PC-9 (cell line): ENCODE results near the gene UCHL3. TPM values are rescaled to one million over a fixed set of nuclear protein-coding genes. Genes with fewer than 3 reads are reported as not detected.

ENCODE experiments used
- BruUV-seq: library from RNA; stranded (reverse); fragments of 400-500 nt; replicated peaks from 2 replicates; lab custom pipeline; 2021; lab: Mats Ljungman, UMichigan
- CTCF ChIA-PET: fragments of 300-600 bp; sonication (Branson Sonifier 250); formaldehyde crosslinking; loops from one replicate; lab custom pipeline; 2022; ENCODE audit warnings: antibody characterized with exemption; lab: Charles Lee
- POLR2A ChIA-PET: fragments of 300-600 bp; sonication (Branson Sonifier 250); formaldehyde crosslinking; loops from one replicate; lab custom pipeline; 2022; ENCODE audit warnings: antibody characterized with exemption; ENCODE audit not compliant: unreplicated experiment; lab: Charles Lee
- DNase-seq, 2 experiments: peaks; one replicate each; pipeline versions ENCODE4 v3.0.0 to v3.0.0-alpha.2; 2015 to 2022; ENCODE audit warnings: mixed read lengths in 1 of 2
- H2AFZ ChIP-seq: fragments of 200-600 bp; sonication (generic); 2 replicates; pipeline ENCODE4 v1.8.1; 2017; ENCODE audit warnings: antibody characterized with exemption
- H3F3A ChIP-seq: fragments of 200-600 bp; sonication (generic); 2 replicates; pipeline ENCODE4 v1.8.1; 2017; ENCODE audit warnings: antibody characterized with exemption, mild to moderate bottlenecking, low read depth; ENCODE audit not compliant: insufficient read depth
- H3K27ac ChIP-seq: fragments of 200-600 bp; sonication (generic); 2 replicates; pipeline ENCODE4 v1.6.1; 2016; ENCODE audit warnings: mixed run types
- H3K27me3 ChIP-seq: fragments of 200-600 bp; sonication (generic); 2 replicates; pipeline ENCODE4 v1.6.1; 2016; ENCODE audit warnings: low read depth, mixed run types; ENCODE audit not compliant: insufficient read depth
- H3K36me3 ChIP-seq: fragments of 200-600 bp; sonication (generic); 2 replicates; pipeline ENCODE4 v1.6.1; 2016; ENCODE audit warnings: low read depth, mixed run types
- H3K4me1 ChIP-seq: fragments of 200-600 bp; sonication (generic); replicated peaks from 2 replicates; pipeline ENCODE4 v1.6.1; 2016; ENCODE audit warnings: mixed run types; ENCODE audit not compliant: insufficient read depth
- H3K4me2 ChIP-seq: fragments of 200-600 bp; sonication (generic); 2 replicates; pipeline ENCODE4 v1.6.1; 2017; ENCODE audit warnings: mixed run types
- H3K4me3 ChIP-seq: fragments of 200-600 bp; sonication (generic); 2 replicates; pipeline ENCODE4 v1.6.1; 2016; ENCODE audit warnings: mixed run types
- H3K79me2 ChIP-seq: fragments of 200-600 bp; sonication (generic); 2 replicates; pipeline ENCODE4 v1.6.1; 2017; ENCODE audit warnings: low read depth, mixed run types
- H3K9me2 ChIP-seq: fragments of 200-600 bp; sonication (generic); 2 replicates; pipeline ENCODE4 v1.8.1; 2017; ENCODE audit warnings: mild to moderate bottlenecking; ENCODE audit not compliant: insufficient read depth
- H3K9me3 ChIP-seq: fragments of 200-600 bp; sonication (generic); 2 replicates; pipeline ENCODE4 v1.8.1; 2016; ENCODE audit warnings: low read depth; ENCODE audit not compliant: insufficient read depth
- H4K20me1 ChIP-seq: fragments of 200-600 bp; sonication (generic); 2 replicates; pipeline ENCODE4 v1.8.1; 2017; ENCODE audit not compliant: insufficient read depth
- EZH2 ChIP-seq: fragments of 200-600 bp; sonication (generic); IDR thresholded peaks from 2 replicates; pipeline ENCODE4 v1.8.0; 2017; ENCODE audit warnings: antibody characterized with exemption, low read depth
- intact Hi-C: fragments of 100-400 bp; cut with micrococcal nuclease; formaldehyde crosslinking; loops from one replicate; pipeline ENCODE4 v1.10.0; 2022; ENCODE audit not compliant: unreplicated experiment
- total RNA-seq: library from RNA; stranded (reverse); gene quantifications from 2 replicates; pipeline ENCODE4 v1.2.3, GENCODE V29; 2021
- TF ChIP-seq, protein P1 (sequence below): fragments of 200-600 bp; sonication (generic); conservative IDR thresholded peaks from 2 replicates; pipeline ENCODE4 v1.6.1; 2017; ENCODE audit warnings: mixed run types, antibody characterized with exemption, mild to moderate bottlenecking, moderate library complexity

Gene UCHL3
- total RNA-seq, 1 experiment from 2014 or later, result 54.9 TPM

DNA sequence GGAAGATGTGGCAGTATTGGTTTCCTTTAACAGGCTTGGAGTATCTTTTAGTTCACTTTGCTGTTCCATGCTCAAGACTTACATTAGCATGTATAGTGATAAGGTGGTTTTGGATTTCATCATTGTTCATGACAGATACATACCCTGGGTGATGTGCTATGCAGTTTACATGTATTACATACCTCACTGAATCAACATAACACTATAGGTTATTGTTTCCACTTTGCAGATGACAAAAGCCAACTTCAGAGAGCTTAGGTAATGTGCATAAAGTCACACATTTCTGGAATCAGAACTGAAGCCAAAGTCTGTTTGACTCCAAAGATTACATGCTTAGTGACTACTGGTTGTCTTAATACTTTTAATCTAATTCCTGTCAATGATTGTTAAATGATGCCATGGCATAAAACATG lies 19.0 kb upstream of the UCHL3 start:
- Histone ChIP-seq H3K9me3 (no peaks in the 10 kb centered on the region), H3K4me3 (no peak overlapping the region), H3K4me2 (no peak overlapping the region), H4K20me1 (no peaks in the 10 kb centered on the region), H3K36me3 (peaks cover 15% of the 10 kb centered on the region; the same call in 1 of the 2 replicates), H3K79me2 (peaks cover 5% of the 10 kb centered on the region; the same call in 1 of the 2 replicates), H3K27me3 (no peaks in the 10 kb centered on the region), H2AFZ (no peak overlapping the region), H3K9me2 (no peaks in the 10 kb centered on the region), H3K27ac (no peak overlapping the region), H3K4me1 (no peaks in the 10 kb centered on the region), H3F3A (no peaks in the 10 kb centered on the region)
- TF ChIP-seq, protein P1, sequence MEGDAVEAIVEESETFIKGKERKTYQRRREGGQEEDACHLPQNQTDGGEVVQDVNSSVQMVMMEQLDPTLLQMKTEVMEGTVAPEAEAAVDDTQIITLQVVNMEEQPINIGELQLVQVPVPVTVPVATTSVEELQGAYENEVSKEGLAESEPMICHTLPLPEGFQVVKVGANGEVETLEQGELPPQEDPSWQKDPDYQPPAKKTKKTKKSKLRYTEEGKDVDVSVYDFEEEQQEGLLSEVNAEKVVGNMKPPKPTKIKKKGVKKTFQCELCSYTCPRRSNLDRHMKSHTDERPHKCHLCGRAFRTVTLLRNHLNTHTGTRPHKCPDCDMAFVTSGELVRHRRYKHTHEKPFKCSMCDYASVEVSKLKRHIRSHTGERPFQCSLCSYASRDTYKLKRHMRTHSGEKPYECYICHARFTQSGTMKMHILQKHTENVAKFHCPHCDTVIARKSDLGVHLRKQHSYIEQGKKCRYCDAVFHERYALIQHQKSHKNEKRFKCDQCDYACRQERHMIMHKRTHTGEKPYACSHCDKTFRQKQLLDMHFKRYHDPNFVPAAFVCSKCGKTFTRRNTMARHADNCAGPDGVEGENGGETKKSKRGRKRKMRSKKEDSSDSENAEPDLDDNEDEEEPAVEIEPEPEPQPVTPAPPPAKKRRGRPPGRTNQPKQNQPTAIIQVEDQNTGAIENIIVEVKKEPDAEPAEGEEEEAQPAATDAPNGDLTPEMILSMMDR, result no peak
- TF ChIP-seq EZH2, result no peak
- BruUV-seq, result no TSS peak
- no peak for DNase-seq
- CTCF ChIA-PET, result no interaction called here
- POLR2A ChIA-PET, result no interaction called here
- intact Hi-C loops, result no loop called here

DNA sequence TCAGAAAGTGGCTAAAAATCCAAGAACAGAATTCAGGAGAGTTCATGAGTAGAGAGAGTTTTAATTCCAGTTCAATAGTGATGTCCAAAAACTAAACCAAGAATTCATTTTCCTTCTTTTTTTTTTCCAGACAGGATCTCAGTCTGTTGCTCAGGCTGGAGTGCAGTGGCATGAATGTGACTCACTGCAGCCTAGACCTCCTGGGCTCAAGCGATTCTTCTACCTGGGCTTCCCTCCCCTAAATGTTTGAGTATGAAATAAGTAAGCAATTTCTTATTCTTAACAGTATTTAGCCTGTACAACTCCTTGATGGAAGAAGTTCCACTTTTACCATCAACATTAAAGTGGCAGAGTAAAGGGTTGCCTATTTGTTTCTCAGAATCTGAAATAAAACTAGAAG lies 15.7 kb upstream of the UCHL3 start:
- Histone ChIP-seq H2AFZ (no peak overlapping the region), H3K9me3 (no peaks in the 10 kb centered on the region), H4K20me1 (no peaks in the 10 kb centered on the region), H3K79me2 (peaks cover 26% of the 10 kb centered on the region), H3K27ac (no peak overlapping the region), H3K4me1 (peaks cover 14% of the 10 kb centered on the region), H3K27me3 (no peaks in the 10 kb centered on the region), H3F3A (peaks cover 3% of the 10 kb centered on the region; the same call in 1 of the 2 replicates), H3K9me2 (no peaks in the 10 kb centered on the region), H3K4me2 (no peak overlapping the region), H3K36me3 (peaks cover 4% of the 10 kb centered on the region; the same call in 1 of the 2 replicates), H3K4me3 (no peak overlapping the region)
- DNase-seq, result no peak
- no TSS peak for BruUV-seq
- CTCF ChIA-PET, result no interaction called here
- TF ChIP-seq, protein P1, result no peak
- TF ChIP-seq EZH2, result no peak
- POLR2A ChIA-PET, result no interaction called here
- intact Hi-C loops, result no loop called here

DNA sequence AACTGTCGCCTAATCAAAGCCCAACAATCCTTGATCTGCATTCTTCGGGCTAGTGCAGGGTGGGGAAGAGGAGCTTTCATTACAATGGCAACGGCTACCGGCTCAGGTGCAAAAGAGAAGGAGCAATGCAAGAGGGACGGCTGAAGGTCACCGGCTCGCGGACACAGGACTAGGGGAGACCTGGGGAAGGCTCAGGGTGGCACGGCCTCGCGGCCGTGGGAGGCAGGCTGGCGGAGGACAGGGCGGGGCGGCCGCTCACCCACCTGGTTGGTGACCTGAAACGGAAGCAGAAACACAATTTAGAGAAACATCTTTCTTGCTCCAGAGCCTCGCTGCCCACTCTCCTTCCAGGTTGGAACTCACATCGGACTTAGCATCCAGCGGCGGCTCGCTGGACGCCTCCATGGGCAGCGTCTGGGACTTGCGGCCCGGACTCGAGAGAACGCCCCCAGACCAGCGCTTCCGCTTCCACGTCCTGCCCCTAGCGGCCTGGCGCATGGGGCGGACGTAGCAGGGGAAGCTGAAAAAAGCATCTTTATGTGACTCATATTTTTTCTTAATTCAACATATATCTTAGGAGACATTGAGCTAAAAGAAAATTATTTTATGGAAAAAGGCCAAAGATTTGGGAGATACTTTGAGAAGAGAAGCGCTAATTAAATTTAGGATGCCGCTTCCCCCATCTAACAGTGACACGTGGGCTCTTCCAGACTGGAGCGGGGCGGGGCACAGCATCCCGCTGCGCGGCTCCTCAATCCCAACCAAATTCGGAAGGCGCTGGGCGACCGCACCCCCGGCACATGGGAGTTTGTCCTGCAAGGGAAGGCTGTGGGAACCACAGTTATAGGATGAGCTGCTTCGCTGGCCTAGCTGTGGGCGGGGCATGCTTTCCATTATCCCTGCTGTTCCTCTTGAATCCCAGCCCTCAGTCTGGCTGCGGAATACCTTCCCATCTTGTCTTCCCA lies 11.9 kb upstream of the UCHL3 start, which contains the start of gene COMMD6:
TSS of gene COMMD6 (minus strand) at position 441 of the 965 bp plus-strand sequence. CDS start at position 405, 36 bp downstream.
- Histone ChIP-seq H3K4me3 (peak within 1 kb of the TSS; percentile 87), H3F3A (peaks cover 3% of the 10 kb centered on the region; the same call in 1 of the 2 replicates), H2AFZ (peak within 1 kb of the TSS; percentile 85), H3K9me2 (no peaks in the 10 kb centered on the region), H4K20me1 (no peaks in the 10 kb centered on the region), H3K36me3 (no peaks in the 10 kb centered on the region), H3K79me2 (peaks cover 26% of the 10 kb centered on the region), H3K27me3 (no peaks in the 10 kb centered on the region), H3K4me1 (peaks cover 14% of the 10 kb centered on the region), H3K4me2 (peak within 1 kb of the TSS; percentile 96), H3K27ac (peak within 1 kb of the TSS; percentile 7; the same call in 1 of the 2 replicates), H3K9me3 (no peaks in the 10 kb centered on the region)
- BruUV-seq, result TSS peak; percentile 68
- CTCF ChIA-PET, result interaction anchor here (0.7 to 0.9 kb wide), 2 partner anchors 11 to 12 kb away, joined by 3 read pairs; partner anchors contain the start of gene UCHL3
- POLR2A ChIA-PET, result no interaction called here
- peak; percentile 70 to 75 for DNase-seq
- intact Hi-C loops, result loop anchor here (2.0 kb wide), 1 partner anchor 55 kb away; the partner anchor contains the start of gene TBC1D4
- no peak for TF ChIP-seq EZH2
- TF ChIP-seq, protein P1, result peak; percentile 76
